H9 (cell line): Measurements from ENCODE around the gene COLQ. TPM values are rescaled to one million over a fixed set of nuclear protein-coding genes. Genes with fewer than 3 reads are reported as not detected.

Source experiments
- DNase-seq: peaks from one replicate; pipeline ENCODE4 v3.0.0-alpha.2; 2017
- H2AFZ ChIP-seq: one replicate; pipeline ENCODE4 v1.6.1; 2013; ENCODE audit warnings: mild to moderate bottlenecking, low read length, control low read depth, moderate library complexity
- H2AK5ac ChIP-seq: 2 replicates; pipeline ENCODE4 v1.6.1; 2013; ENCODE audit warnings: low read length, control low read depth, mixed read lengths; ENCODE audit not compliant: insufficient read length
- H2BK120ac ChIP-seq: one replicate; pipeline ENCODE4 v1.6.1; 2013; ENCODE audit warnings: low read depth, mild to moderate bottlenecking, low read length, control low read depth, inconsistent platforms; ENCODE audit not compliant: poor library complexity, severe bottlenecking
- H2BK12ac ChIP-seq: 2 replicates; pipeline ENCODE4 v1.6.1; 2013; ENCODE audit warnings: low read length, control low read depth, mixed read lengths, low read depth; ENCODE audit not compliant: insufficient read length
- H2BK15ac ChIP-seq: 2 replicates; pipeline ENCODE4 v1.6.1; 2013; ENCODE audit warnings: low read depth, low read length, control low read depth
- H2BK20ac ChIP-seq: one replicate; pipeline ENCODE4 v1.6.1; 2013; ENCODE audit warnings: low read depth, mild to moderate bottlenecking, low read length, control low read depth, inconsistent platforms; ENCODE audit not compliant: poor library complexity, severe bottlenecking
- H2BK5ac ChIP-seq: 2 replicates; pipeline ENCODE4 v1.6.1; 2013; ENCODE audit warnings: low read length, control low read depth, mixed read lengths; ENCODE audit not compliant: insufficient read length
- H3K14ac ChIP-seq: 2 replicates; pipeline ENCODE4 v1.6.1; 2013; ENCODE audit warnings: low read length, control low read depth; ENCODE audit not compliant: insufficient read depth
- H3K18ac ChIP-seq: 2 replicates; pipeline ENCODE4 v1.6.1; 2013; ENCODE audit warnings: low read depth, mild to moderate bottlenecking, mixed read lengths, low read length, control low read depth; ENCODE audit not compliant: insufficient read length
- H3K23ac ChIP-seq: 2 replicates; pipeline ENCODE4 v1.6.1; 2013; ENCODE audit warnings: low read length, control low read depth, mixed read lengths, low read depth; ENCODE audit not compliant: insufficient read length
- H3K23me2 ChIP-seq: 2 replicates; pipeline ENCODE4 v1.6.1; 2013; ENCODE audit warnings: low read depth, mild to moderate bottlenecking, mixed read lengths, low read length, control low read depth; ENCODE audit not compliant: insufficient read length, poor library complexity, severe bottlenecking
- H3K27ac ChIP-seq: 2 replicates; pipeline ENCODE4 v1.5.1; 2013; ENCODE audit warnings: low read length, control low read depth, mixed read lengths, low read depth; ENCODE audit not compliant: insufficient read length
- H3K27me3 ChIP-seq: 2 replicates; pipeline ENCODE4 v1.6.1; 2013; ENCODE audit warnings: low read length, control low read depth, inconsistent platforms; ENCODE audit not compliant: insufficient read depth
- H3K4ac ChIP-seq: 2 replicates; pipeline ENCODE4 v1.6.1; 2013; ENCODE audit warnings: low read depth, mild to moderate bottlenecking, control low read depth, inconsistent platforms, low read length, moderate library complexity
- H3K4me1 ChIP-seq: 2 replicates; pipeline ENCODE4 v1.6.1; 2013; ENCODE audit warnings: low read length, control low read depth, inconsistent platforms; ENCODE audit not compliant: insufficient read depth
- H3K4me2 ChIP-seq: 2 replicates; pipeline ENCODE4 v1.6.1; 2013; ENCODE audit warnings: low read length, control low read depth, mixed read lengths; ENCODE audit not compliant: insufficient read length, insufficient read depth
- H3K56ac ChIP-seq: 2 replicates; pipeline ENCODE4 v1.6.1; 2013; ENCODE audit warnings: low read depth, mild to moderate bottlenecking, mixed read lengths, low read length, control low read depth; ENCODE audit not compliant: insufficient read length
- H3K79me1 ChIP-seq: 2 replicates; pipeline ENCODE4 v1.6.1; 2013; ENCODE audit warnings: low read depth, mild to moderate bottlenecking, moderate library complexity, low read length, control low read depth, inconsistent platforms; ENCODE audit not compliant: insufficient read depth, poor library complexity, severe bottlenecking
- H3K79me2 ChIP-seq: 2 replicates; pipeline ENCODE4 v1.6.1; 2013; ENCODE audit warnings: low read length, control low read depth, inconsistent platforms; ENCODE audit not compliant: insufficient read depth
- H3K9ac ChIP-seq: 2 replicates; pipeline ENCODE4 v1.6.1; 2013; ENCODE audit warnings: low read length, control low read depth, mixed read lengths; ENCODE audit not compliant: insufficient read length; ENCODE audit errors: extremely low read depth
- H3K9me3 ChIP-seq: one replicate; pipeline ENCODE4 v1.6.1; 2013; ENCODE audit warnings: low read depth, low read length, inconsistent platforms; ENCODE audit not compliant: control insufficient read depth
- H3T11ph ChIP-seq: one replicate; pipeline ENCODE4 v1.6.1; 2013; ENCODE audit warnings: mild to moderate bottlenecking, low read length, control low read depth, inconsistent platforms
- H4K20me1 ChIP-seq: one replicate; pipeline ENCODE4 v1.6.1; 2013; ENCODE audit not compliant: control insufficient read depth, insufficient read length, insufficient read depth
- H4K5ac ChIP-seq: 2 replicates; pipeline ENCODE4 v1.6.1; 2013; ENCODE audit warnings: low read depth, mild to moderate bottlenecking, mixed read lengths, low read length, control low read depth; ENCODE audit not compliant: insufficient read length
- H4K8ac ChIP-seq: replicated peaks from 2 replicates; pipeline ENCODE4 v1.6.1; 2013; ENCODE audit warnings: low read length, control low read depth, mixed read lengths, low read depth; ENCODE audit not compliant: insufficient read length
- H4K91ac ChIP-seq: 2 replicates; pipeline ENCODE4 v1.6.1; 2013; ENCODE audit warnings: low read depth, mild to moderate bottlenecking, moderate library complexity, mixed read lengths, low read length, control low read depth; ENCODE audit not compliant: insufficient read length
- H3K27ac Mint-ChIP-seq, 3 experiments: 2 replicates in 2 of 3; 3 replicates in 1 of 3; pipeline ENCODE4 v1.8.0; 2020 to 2021; ENCODE audit warnings: mixed read lengths in 3 of 3, mild to moderate bottlenecking in 1 of 3, moderate library complexity in 1 of 3
- H3K27me3 Mint-ChIP-seq: 2 replicates; pipeline ENCODE4 v1.8.0; 2021; ENCODE audit warnings: low read depth, mild to moderate bottlenecking, moderate library complexity, mixed read lengths
- H3K36me3 Mint-ChIP-seq, 3 experiments: 2 replicates in 2 of 3; 3 replicates in 1 of 3; pipeline ENCODE4 v1.8.0; 2020 to 2021; ENCODE audit warnings: low read depth in 3 of 3, mixed read lengths in 3 of 3; ENCODE audit not compliant: insufficient read depth in 1 of 3
- H3K4me1 Mint-ChIP-seq, 2 experiments: 2 replicates each; pipeline ENCODE4 v1.8.0; 2020; ENCODE audit warnings: mixed read lengths in 2 of 2
- H3K4me3 Mint-ChIP-seq, 2 experiments: 2 replicates in 1 of 2; 3 replicates in 1 of 2; pipeline ENCODE4 v1.8.0; 2020 to 2021; ENCODE audit warnings: mild to moderate bottlenecking in 2 of 2, mixed read lengths in 2 of 2, moderate library complexity in 1 of 2
- H3K9me3 Mint-ChIP-seq, 2 experiments: 2 replicates in 1 of 2; 3 replicates in 1 of 2; pipeline ENCODE4 v1.8.0; 2020; ENCODE audit warnings: mild to moderate bottlenecking in 2 of 2, mixed read lengths in 2 of 2, moderate library complexity in 1 of 2
- CTCF ChIP-seq: fragments of 200-600 bp; sonication (generic); conservative IDR thresholded peaks from 3 replicates; pipeline ENCODE4 v1.8.0; 2021; ENCODE audit warnings: antibody characterized with exemption, mild to moderate bottlenecking
- WGBS: extraction: QIAGEN DNeasy Blood & Tissue Kit; methylation state at CpG from one replicate; pipeline ENCODE4 v1.1.7; 2013; ENCODE audit warnings: missing lambda C conversion rate, low lambda C conversion rate, mixed read lengths; ENCODE audit not compliant: insufficient read length; ENCODE audit errors: extremely low coverage; 5-methylcytosine and 5-hydroxymethylcytosine counted together
- total RNA-seq: library from RNA; stranded (reverse); gene quantifications from 2 replicates; pipeline ENCODE4 v1.2.1, GENCODE V29; 2021

Gene COLQ
- total RNA-seq, 1 experiment from 2014 or later = 0.61 TPM

GRCh38 chr3:15470261-15470660 is 51.2 kb downstream of the COLQ start:
- H3K9me3 ChIP-seq = no peaks in the 10 kb centered on the region
- H3K27ac Mint-ChIP-seq = no peak overlapping the region; a peak in 1 of 7 replicates
- H3K79me1 ChIP-seq = no peaks in the 10 kb centered on the region
- no peaks in the 10 kb centered on the region for H3K79me2 ChIP-seq
- no CpG with 5 or more reads among the region's 6 CpGs for WGBS
- no peaks in the 10 kb centered on the region for H3K23me2 ChIP-seq
- H2BK5ac ChIP-seq = no peak overlapping the region
- H3K9ac ChIP-seq = no peak overlapping the region
- no peak overlapping the region for H3K27ac ChIP-seq
- no peak overlapping the region for H3K4me2 ChIP-seq
- no peaks in the 10 kb centered on the region for H3K36me3 Mint-ChIP-seq
- no peak overlapping the region for H2BK120ac ChIP-seq
- TF ChIP-seq CTCF = peak; percentile 65
- H3K4me1 Mint-ChIP-seq = peaks cover 7% of the 10 kb centered on the region in 2 experiments
- no peaks in the 10 kb centered on the region; the same call in none of the 2 replicates for H3K27me3 Mint-ChIP-seq
- no peak overlapping the region for H2BK15ac ChIP-seq
- no peak overlapping the region for H4K5ac ChIP-seq
- H3K4me1 ChIP-seq = no peaks in the 10 kb centered on the region
- no peak overlapping the region for H2AK5ac ChIP-seq
- no peaks in the 10 kb centered on the region for H3K27me3 ChIP-seq
- H3K9me3 Mint-ChIP-seq = no peaks in the 10 kb centered on the region
- peak; percentile 61 for DNase-seq
- H4K8ac ChIP-seq = no peak overlapping the region
- no peak overlapping the region for H2AFZ ChIP-seq
- no peak overlapping the region for H3K23ac ChIP-seq
- H3K4me3 Mint-ChIP-seq = no peak overlapping the region
- H2BK20ac ChIP-seq = no peak overlapping the region
- H3K14ac ChIP-seq = no peak overlapping the region
- H3K56ac ChIP-seq = no peak overlapping the region
- no peak overlapping the region for H2BK12ac ChIP-seq
- H3K4ac ChIP-seq = no peak overlapping the region
- H3K18ac ChIP-seq = no peak overlapping the region
- H3T11ph ChIP-seq = no peak overlapping the region
- no peak overlapping the region for H4K91ac ChIP-seq
- no peaks in the 10 kb centered on the region for H4K20me1 ChIP-seq
